22Rv1 (cell line): ENCODE results near the gene TCERG1L.

Experiments
- CTCF ChIP-seq: fragments of 450-650 bp; IDR thresholded peaks from 2 replicates; pipeline ENCODE4 v1.5.1; 2017; ENCODE audit warnings: mild to moderate bottlenecking
- ZFX ChIP-seq: fragments of 450-650 bp; IDR thresholded peaks from 2 replicates; pipeline ENCODE4 v1.6.1; 2017; ENCODE audit warnings: antibody characterized with exemption, borderline replicate concordance

- no peak for TF ChIP-seq CTCF
- no peak for TF ChIP-seq ZFX
These were observed 84.9 kb downstream of the TCERG1L start for GRCh38 chr10:131226446-131227162.
